GM12875 (cell line): ENCODE data around the gene ARFIP1.

Source experiments
- H3K4me3 ChIP-seq: one replicate; pipeline ENCODE4 v1.5.1; 2011; ENCODE audit warnings: low read depth, low read length, control low read depth
- TF ChIP-seq, protein P1 (sequence below): IDR thresholded peaks from 2 replicates; pipeline ENCODE4 v1.5.1; 2011; ENCODE audit warnings: low read depth, mild to moderate bottlenecking, control low read depth, inconsistent platforms, low read length, moderate library complexity, borderline replicate concordance; ENCODE audit not compliant: insufficient read depth

The ARFIP1 gene

DNA sequence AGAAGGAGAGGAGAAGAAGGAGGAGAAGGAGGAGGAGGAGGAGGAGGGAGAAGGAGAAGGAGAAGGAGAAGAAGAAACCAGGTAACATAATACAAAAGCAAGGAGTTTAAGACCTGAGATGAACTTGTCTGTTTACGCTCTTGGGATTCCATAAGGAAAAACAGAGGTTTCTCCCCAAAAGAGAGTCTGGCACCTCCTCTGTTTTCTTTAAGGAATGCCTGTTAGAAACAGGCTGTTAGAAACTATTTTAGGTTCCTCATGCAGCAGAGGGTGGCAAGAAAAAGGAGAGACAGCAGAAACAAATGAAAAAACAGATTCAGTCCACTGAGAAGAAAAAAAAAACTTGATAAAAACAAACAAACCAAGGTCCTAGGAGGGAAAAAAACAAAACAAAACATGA is 146.1 kb downstream of the ARFIP1 start:
- TF ChIP-seq, protein P1, sequence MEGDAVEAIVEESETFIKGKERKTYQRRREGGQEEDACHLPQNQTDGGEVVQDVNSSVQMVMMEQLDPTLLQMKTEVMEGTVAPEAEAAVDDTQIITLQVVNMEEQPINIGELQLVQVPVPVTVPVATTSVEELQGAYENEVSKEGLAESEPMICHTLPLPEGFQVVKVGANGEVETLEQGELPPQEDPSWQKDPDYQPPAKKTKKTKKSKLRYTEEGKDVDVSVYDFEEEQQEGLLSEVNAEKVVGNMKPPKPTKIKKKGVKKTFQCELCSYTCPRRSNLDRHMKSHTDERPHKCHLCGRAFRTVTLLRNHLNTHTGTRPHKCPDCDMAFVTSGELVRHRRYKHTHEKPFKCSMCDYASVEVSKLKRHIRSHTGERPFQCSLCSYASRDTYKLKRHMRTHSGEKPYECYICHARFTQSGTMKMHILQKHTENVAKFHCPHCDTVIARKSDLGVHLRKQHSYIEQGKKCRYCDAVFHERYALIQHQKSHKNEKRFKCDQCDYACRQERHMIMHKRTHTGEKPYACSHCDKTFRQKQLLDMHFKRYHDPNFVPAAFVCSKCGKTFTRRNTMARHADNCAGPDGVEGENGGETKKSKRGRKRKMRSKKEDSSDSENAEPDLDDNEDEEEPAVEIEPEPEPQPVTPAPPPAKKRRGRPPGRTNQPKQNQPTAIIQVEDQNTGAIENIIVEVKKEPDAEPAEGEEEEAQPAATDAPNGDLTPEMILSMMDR, result no peak
- H3K4me3 ChIP-seq, result no peak overlapping the region

DNA sequence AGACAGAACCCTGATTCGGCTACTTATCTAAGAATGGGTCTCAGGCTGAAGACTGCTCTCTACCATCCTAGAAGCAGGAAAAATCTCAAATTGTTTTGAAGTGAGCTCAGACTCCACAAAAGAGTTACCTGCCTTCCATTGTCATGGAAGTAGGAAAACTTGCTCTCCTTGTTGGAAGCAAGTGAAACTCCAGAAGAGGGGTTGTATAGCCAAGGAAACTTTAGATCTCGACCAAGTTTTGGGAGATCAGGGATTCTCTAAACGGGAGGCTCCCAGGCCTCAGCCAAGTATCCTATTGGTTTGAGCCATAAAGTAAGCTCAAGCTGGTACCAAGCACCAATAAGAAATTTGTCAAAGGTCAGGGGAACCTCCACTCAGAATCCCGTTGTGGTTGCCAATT is 147.2 kb downstream of the ARFIP1 start:
- no peak overlapping the region for H3K4me3 ChIP-seq

DNA sequence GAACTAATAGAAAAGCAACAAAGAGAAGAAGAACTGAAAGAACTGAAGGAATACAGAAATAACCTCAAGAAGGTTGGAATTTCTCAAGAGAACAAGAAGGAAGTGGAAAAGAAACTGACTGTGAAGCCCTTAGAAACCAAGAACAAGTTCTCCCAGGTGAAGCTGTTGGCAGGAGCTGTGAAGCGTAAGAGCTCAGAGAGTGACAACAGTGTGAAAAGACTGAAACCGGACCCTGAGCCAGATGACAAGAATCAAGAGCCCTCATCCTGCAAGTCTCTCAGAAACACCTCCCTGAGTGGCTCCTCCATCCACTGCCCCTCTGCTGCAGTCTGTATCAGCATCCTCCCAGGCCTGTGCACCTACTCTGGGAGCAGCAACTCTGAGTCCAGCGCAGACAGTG is 148.0 kb downstream of the ARFIP1 start:
- TF ChIP-seq, protein P1, result no peak

More for the DNA sequence above, 147.2 kb downstream of the ARFIP1 start:
- TF ChIP-seq, protein P1, result no peak

DNA sequence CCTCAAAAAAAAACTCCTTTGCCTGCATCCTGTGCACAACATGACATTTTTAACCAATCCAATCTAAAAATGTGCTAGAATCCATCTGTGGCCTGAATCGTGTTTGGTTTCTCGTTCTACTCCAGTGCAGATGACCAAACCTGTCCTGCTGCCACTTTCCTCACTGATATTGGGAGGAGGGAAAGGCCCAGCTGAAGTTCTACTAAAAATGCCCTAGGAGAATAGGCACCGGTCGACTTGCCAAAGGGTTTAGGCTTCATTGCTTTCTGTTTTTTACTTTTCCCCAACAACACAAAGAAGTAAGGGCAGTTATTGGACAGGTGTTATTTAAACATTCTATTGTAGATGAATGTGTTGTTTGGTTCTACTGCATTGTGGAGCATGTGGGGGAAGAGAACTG is 148.5 kb downstream of the ARFIP1 start:
- H3K4me3 ChIP-seq, result no peak overlapping the region
- TF ChIP-seq, protein P1, result no peak

More for the DNA sequence above, 148.0 kb downstream of the ARFIP1 start:
- no peak overlapping the region for H3K4me3 ChIP-seq

DNA sequence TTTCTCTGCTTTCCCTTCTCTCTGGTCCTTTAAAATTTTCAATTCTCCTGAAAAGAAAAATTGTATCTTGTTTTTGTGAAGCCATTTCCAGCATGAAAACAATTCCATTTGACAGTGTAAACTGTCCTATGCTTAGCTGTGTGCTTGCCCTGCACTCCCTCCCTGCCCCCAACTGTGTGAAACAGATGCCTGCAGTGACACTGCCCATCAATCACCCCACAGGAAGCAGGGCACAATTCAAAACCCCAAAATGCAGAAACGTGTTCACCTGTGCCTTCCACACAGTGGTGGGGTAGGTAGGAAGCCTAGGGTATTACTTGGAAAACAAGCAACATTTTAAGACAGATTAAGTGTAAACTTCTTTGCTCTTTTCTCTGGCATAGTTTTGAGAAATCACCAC is 150.1 kb downstream of the ARFIP1 start:
- TF ChIP-seq, protein P1, result no peak
- no peak overlapping the region for H3K4me3 ChIP-seq

DNA sequence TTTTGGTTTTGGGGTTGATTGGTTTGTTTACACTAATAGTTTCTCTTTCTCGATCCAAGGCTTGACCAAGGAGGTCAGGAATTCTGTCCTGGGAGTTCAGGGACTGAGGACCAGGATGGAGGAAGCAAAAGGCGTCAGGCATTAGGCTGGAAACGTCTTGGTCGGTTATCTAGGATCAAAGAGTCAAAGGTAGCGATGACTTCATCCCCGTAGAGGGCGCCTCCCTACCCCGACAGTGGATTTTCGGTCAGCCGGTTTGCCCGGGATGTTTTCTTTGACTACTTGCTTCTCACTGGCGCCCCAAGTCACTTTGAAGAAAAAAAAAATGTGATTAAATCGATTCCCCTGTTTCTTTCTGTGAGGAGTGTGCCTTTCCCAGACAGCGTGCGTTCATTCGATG is 155.4 kb downstream of the ARFIP1 start:
- no peak overlapping the region for H3K4me3 ChIP-seq
- TF ChIP-seq, protein P1, result no peak

DNA sequence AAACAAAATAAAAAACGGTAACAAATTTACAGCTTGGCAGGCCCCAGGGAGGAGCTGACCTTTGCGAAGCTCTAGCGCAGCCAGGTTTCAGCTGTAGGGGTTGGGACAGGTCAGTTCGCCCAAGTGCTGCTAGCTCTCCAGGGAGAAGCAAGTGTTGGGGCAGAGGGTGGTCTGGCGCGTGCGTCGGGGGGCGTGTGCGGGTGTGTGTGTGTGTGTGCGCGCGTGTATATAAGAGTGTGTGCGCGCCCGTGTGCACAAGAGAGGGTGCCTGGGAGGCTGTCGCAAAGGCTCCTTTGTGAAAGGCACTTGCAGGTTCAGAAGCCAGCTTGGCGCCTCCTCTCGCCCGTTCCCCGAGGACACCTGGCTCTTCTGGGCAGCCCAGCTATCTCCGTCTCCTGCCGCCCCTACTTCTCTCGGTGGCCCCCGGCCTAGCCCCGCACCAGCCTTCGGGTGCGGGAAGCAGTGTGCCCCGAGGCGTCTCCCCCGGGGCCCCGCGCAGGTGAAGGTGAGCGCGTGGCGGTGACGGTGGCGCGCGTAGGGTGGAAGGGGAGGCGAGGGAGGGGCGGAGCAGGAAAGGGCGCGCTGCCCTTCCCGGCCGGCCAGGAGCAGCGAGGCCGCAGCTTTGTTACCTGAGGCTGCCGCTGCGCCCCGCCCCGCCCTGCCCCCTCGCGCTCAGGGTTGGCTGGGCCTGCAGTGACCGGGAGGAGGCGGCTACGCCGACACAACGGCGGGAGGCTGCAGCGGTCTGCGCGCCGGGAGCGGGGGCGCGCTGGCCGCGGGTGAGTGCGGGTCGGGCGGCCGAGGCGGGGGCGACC is 156.1 kb downstream of the ARFIP1 start, which contains the start of gene FHDC1:
Gene FHDC1 (plus strand): TSS at position 693 of the 815 bp plus-strand sequence. CDS start 6,735 bp downstream, outside the sequence.
- TF ChIP-seq, protein P1, result 0 out of 2 replicates have a peak, but pooled peaks have one; percentile 1
- peak within 1 kb of the TSS; percentile 52 for H3K4me3 ChIP-seq
